Activated naive CD8-positive, alpha-beta T cell treated with anti-CD3 and anti-CD28 coated beads, Interleukin-2, amount 10 ng/mL, durations not matched to agents 7 days and 5 days (primary cell): ENCODE results near the gene WT1. TPM values are rescaled to one million over a fixed set of nuclear protein-coding genes. Genes with fewer than 3 reads are reported as not detected.
"Not testable (repeated sequence)": the region's sequence is repeated elsewhere in the genome, so short reads cannot be mapped to it uniquely, and the experiment has no call there.

Source experiments
- ATAC-seq: fragments of 150-1000 bp; cut with Tn5 transposase; one replicate; pipeline ENCODE4 v1.10.0; 2021; ENCODE audit warnings: low read depth, moderate library complexity
- POLR2A ChIA-PET: fragments of 350-600 bp; sonication (Branson Sonifier 250); formaldehyde crosslinking; loops from one replicate; lab custom pipeline; 2021; ENCODE audit warnings: antibody characterized with exemption; lab: Charles Lee
- DNase-seq: peaks from one replicate; pipeline ENCODE4 v3.0.0; 2021
- H3K27ac Mint-ChIP-seq: one replicate; pipeline ENCODE4 v1.8.0; 2022; ENCODE audit warnings: mild to moderate bottlenecking, mixed read lengths
- H3K27me3 Mint-ChIP-seq: one replicate; pipeline ENCODE4 v1.8.0; 2022; ENCODE audit warnings: mild to moderate bottlenecking, moderate library complexity, mixed read lengths
- H3K36me3 Mint-ChIP-seq: one replicate; pipeline ENCODE4 v1.8.0; 2021; ENCODE audit warnings: mild to moderate bottlenecking, mixed read lengths
- H3K4me1 Mint-ChIP-seq: one replicate; pipeline ENCODE4 v1.8.0; 2021; ENCODE audit warnings: mixed read lengths
- H3K4me3 Mint-ChIP-seq: one replicate; pipeline ENCODE4 v1.8.0; 2022; ENCODE audit warnings: mild to moderate bottlenecking, moderate library complexity, mixed read lengths
- H3K9me3 Mint-ChIP-seq: one replicate; pipeline ENCODE4 v1.8.0; 2021; ENCODE audit warnings: mixed read lengths
- total RNA-seq, 2 experiments: library from RNA; stranded (reverse); gene quantifications; one replicate each; pipeline ENCODE4 v1.2.3, GENCODE V29; 2021

WT1 gene
- total RNA-seq: not detected

- no peaks in the 10 kb centered on the region for H3K36me3 Mint-ChIP-seq
- ATAC-seq (no peak), DNase-seq (no peak)
- H3K9me3 Mint-ChIP-seq: no peaks in the 10 kb centered on the region
- peaks cover 87% of the 10 kb centered on the region for H3K27me3 Mint-ChIP-seq
- H3K4me1 Mint-ChIP-seq: peaks cover 24% of the 10 kb centered on the region
- H3K27ac Mint-ChIP-seq: peak within 1 kb of the TSS; percentile 54
- POLR2A ChIA-PET: no interaction called here
- H3K4me3 Mint-ChIP-seq: peak within 1 kb of the TSS; percentile 29
Measured at GRCh38 chr11:32435511-32435941, at the start of gene WT1. Gene WT1, minus strand, starts transcription at chr11:32435539.

GRCh38 chr11:32479291-32479690 lies 44.0 kb upstream of the WT1 start:
- Mint-ChIP-seq H3K27me3 (peaks cover 7% of the 10 kb centered on the region), H3K4me3 (no peak overlapping the region), H3K9me3 (no peaks in the 10 kb centered on the region), H3K4me1 (no peaks in the 10 kb centered on the region), H3K36me3 (no peaks in the 10 kb centered on the region), H3K27ac (no peak overlapping the region)
- no peak for DNase-seq
- no peak for ATAC-seq
- POLR2A ChIA-PET: no interaction called here

- no peak for DNase-seq
- H3K9me3 Mint-ChIP-seq: no peaks in the 10 kb centered on the region
- peaks cover 7% of the 10 kb centered on the region for H3K27me3 Mint-ChIP-seq
- no peaks in the 10 kb centered on the region for H3K36me3 Mint-ChIP-seq
- H3K27ac Mint-ChIP-seq: no peak overlapping the region
- ATAC-seq: no peak
- H3K4me1 Mint-ChIP-seq: no peaks in the 10 kb centered on the region
- H3K4me3 Mint-ChIP-seq: no peak overlapping the region
- POLR2A ChIA-PET: interaction anchor here (0.6 kb wide), 1 partner anchor 19 kb away, joined by 4 read pairs; no protein-coding TSS in a partner anchor
Measured at GRCh38 chr11:32478277-32478731, 43.0 kb upstream of the WT1 start.

GRCh38 chr11:32473282-32473909 lies 38.1 kb upstream of the WT1 start:
- no peaks in the 10 kb centered on the region for H3K4me1 Mint-ChIP-seq
- H3K9me3 Mint-ChIP-seq: no peaks in the 10 kb centered on the region
- no peak for ATAC-seq
- H3K4me3 Mint-ChIP-seq: no peak overlapping the region
- no peak for DNase-seq
- peaks cover 7% of the 10 kb centered on the region for H3K27me3 Mint-ChIP-seq
- H3K27ac Mint-ChIP-seq: no peak overlapping the region
- H3K36me3 Mint-ChIP-seq: no peaks in the 10 kb centered on the region
- POLR2A ChIA-PET: no interaction called here

- POLR2A ChIA-PET: no interaction called here
- no peak overlapping the region for H3K27ac Mint-ChIP-seq
- ATAC-seq (no peak), DNase-seq (no peak)
- H3K4me1 Mint-ChIP-seq: no peaks in the 10 kb centered on the region
- peaks cover 7% of the 10 kb centered on the region for H3K27me3 Mint-ChIP-seq
- H3K4me3 Mint-ChIP-seq: no peak overlapping the region
- H3K9me3 Mint-ChIP-seq: no peaks in the 10 kb centered on the region
- no peaks in the 10 kb centered on the region for H3K36me3 Mint-ChIP-seq
Measured at GRCh38 chr11:32472226-32472625, 36.9 kb upstream of the WT1 start.

- H3K9me3 Mint-ChIP-seq, DNase-seq, H3K4me3 Mint-ChIP-seq, POLR2A ChIA-PET, ATAC-seq, H3K4me1 Mint-ChIP-seq, H3K36me3 Mint-ChIP-seq, H3K27ac Mint-ChIP-seq, H3K27me3 Mint-ChIP-seq: not testable (repeated sequence)
Measured at GRCh38 chr11:32471544-32471943, 36.2 kb upstream of the WT1 start.

- H3K4me1 Mint-ChIP-seq: no peaks in the 10 kb centered on the region
- no peak overlapping the region for H3K4me3 Mint-ChIP-seq
- H3K36me3 Mint-ChIP-seq: no peaks in the 10 kb centered on the region
- no peaks in the 10 kb centered on the region for H3K9me3 Mint-ChIP-seq
- DNase-seq (no peak), ATAC-seq (no peak)
- POLR2A ChIA-PET: no interaction called here
- no peak overlapping the region for H3K27ac Mint-ChIP-seq
- H3K27me3 Mint-ChIP-seq: peaks cover under 1% of the 10 kb centered on the region
Measured at GRCh38 chr11:32469791-32470190, 34.5 kb upstream of the WT1 start.

- ATAC-seq (no peak), DNase-seq (no peak)
- Mint-ChIP-seq H3K36me3 (no peaks in the 10 kb centered on the region), H3K4me3 (no peak overlapping the region), H3K9me3 (no peaks in the 10 kb centered on the region), H3K27ac (no peak overlapping the region), H3K4me1 (no peaks in the 10 kb centered on the region), H3K27me3 (no peaks in the 10 kb centered on the region)
- POLR2A ChIA-PET: no interaction called here
Measured at GRCh38 chr11:32466279-32466915, 31.1 kb upstream of the WT1 start.

GRCh38 chr11:32464078-32464477 lies 28.7 kb upstream of the WT1 start:
- Mint-ChIP-seq H3K36me3 (no peaks in the 10 kb centered on the region), H3K4me1 (no peaks in the 10 kb centered on the region), H3K9me3 (no peaks in the 10 kb centered on the region), H3K27ac (no peak overlapping the region), H3K27me3 (no peaks in the 10 kb centered on the region), H3K4me3 (no peak overlapping the region)
- ATAC-seq: no peak
- POLR2A ChIA-PET: no interaction called here
- no peak for DNase-seq

- Mint-ChIP-seq H3K9me3 (no peaks in the 10 kb centered on the region), H3K4me3 (no peak overlapping the region), H3K27ac (no peak overlapping the region), H3K4me1 (no peaks in the 10 kb centered on the region), H3K36me3 (no peaks in the 10 kb centered on the region), H3K27me3 (no peaks in the 10 kb centered on the region)
- no peak for ATAC-seq
- DNase-seq: no peak
- POLR2A ChIA-PET: no interaction called here
Measured at GRCh38 chr11:32462011-32462690, 26.8 kb upstream of the WT1 start.

GRCh38 chr11:32456864-32457263 lies 21.5 kb upstream of the WT1 start:
- DNase-seq (no peak), ATAC-seq (no peak)
- Mint-ChIP-seq H3K4me3 (no peak overlapping the region), H3K27me3 (peaks cover 3% of the 10 kb centered on the region), H3K27ac (no peak overlapping the region), H3K9me3 (no peaks in the 10 kb centered on the region), H3K4me1 (no peaks in the 10 kb centered on the region), H3K36me3 (no peaks in the 10 kb centered on the region)
- POLR2A ChIA-PET: no interaction called here

GRCh38 chr11:32454993-32455392 lies 19.7 kb upstream of the WT1 start:
- peaks cover 5% of the 10 kb centered on the region for H3K27me3 Mint-ChIP-seq
- H3K36me3 Mint-ChIP-seq: no peaks in the 10 kb centered on the region
- H3K27ac Mint-ChIP-seq: no peak overlapping the region
- ATAC-seq: no peak
- POLR2A ChIA-PET: no interaction called here
- H3K9me3 Mint-ChIP-seq: no peaks in the 10 kb centered on the region
- no peak overlapping the region for H3K4me3 Mint-ChIP-seq
- no peak for DNase-seq
- no peaks in the 10 kb centered on the region for H3K4me1 Mint-ChIP-seq

GRCh38 chr11:32451808-32452207 lies 16.5 kb upstream of the WT1 start:
- DNase-seq (no peak), ATAC-seq (no peak)
- Mint-ChIP-seq H3K4me1 (no peaks in the 10 kb centered on the region), H3K36me3 (no peaks in the 10 kb centered on the region), H3K4me3 (no peak overlapping the region), H3K27me3 (peaks cover 5% of the 10 kb centered on the region), H3K27ac (no peak overlapping the region), H3K9me3 (no peaks in the 10 kb centered on the region)
- POLR2A ChIA-PET: no interaction called here

GRCh38 chr11:32450372-32450771 lies 15.0 kb upstream of the WT1 start:
- Mint-ChIP-seq H3K4me1 (no peaks in the 10 kb centered on the region), H3K9me3 (no peaks in the 10 kb centered on the region), H3K27ac (no peak overlapping the region), H3K27me3 (peaks cover 5% of the 10 kb centered on the region), H3K4me3 (no peak overlapping the region), H3K36me3 (no peaks in the 10 kb centered on the region)
- no peak for ATAC-seq
- POLR2A ChIA-PET: no interaction called here
- DNase-seq: no peak
